H1 (cell line): ENCODE results near the gene GPR18. TPM values are rescaled to one million over a fixed set of nuclear protein-coding genes. Genes with fewer than 3 reads are reported as not detected.

ENCODE experiments used
- CTCF ChIA-PET: fragments of 300-600 bp; sonication (Branson Sonifier 250); formaldehyde crosslinking; loops from one replicate; lab custom pipeline; 2021; ENCODE audit not compliant: partially characterized antibody; lab: Charles Lee
- POLR2A ChIA-PET: fragments of 300-600 bp; sonication (Branson Sonifier 250); formaldehyde crosslinking; loops from one replicate; lab custom pipeline; 2021; ENCODE audit warnings: inconsistent platforms; ENCODE audit not compliant: partially characterized antibody; lab: Charles Lee
- DNase-seq, 2 experiments: peaks; one replicate each; pipeline versions ENCODE4 v3.0.0 to v3.0.0-alpha.2; 2010 to 2022; ENCODE audit warnings: low spot score in 2 of 2, low read depth in 1 of 2, mixed read lengths in 1 of 2
- FAIRE-seq: peaks from 2 replicates; lab custom pipeline; 2011; peaks lifted over from hg19 to GRCh38; lab: Jason Lieb, UNC
- H2AFZ ChIP-seq: 2 replicates; pipeline ENCODE4 v1.8.1; 2012; ENCODE audit warnings: low read length, inconsistent platforms
- H2AK5ac ChIP-seq: 2 replicates; pipeline ENCODE4 v1.6.1; 2013; ENCODE audit warnings: low read depth, low read length
- H2BK120ac ChIP-seq: replicated peaks from 2 replicates; pipeline ENCODE3; 2013; ENCODE audit warnings: low read depth, low read length, inconsistent platforms
- H2BK12ac ChIP-seq: 2 replicates; pipeline ENCODE4 v1.6.1; 2013; ENCODE audit warnings: low read depth, low read length
- H2BK15ac ChIP-seq: 2 replicates; pipeline ENCODE4 v1.6.1; 2013; ENCODE audit warnings: low read length
- H2BK20ac ChIP-seq: 2 replicates; pipeline ENCODE4 v1.6.1; 2013; ENCODE audit warnings: low read length
- H2BK5ac ChIP-seq: 2 replicates; pipeline ENCODE4 v1.6.1; 2013; ENCODE audit warnings: low read depth, low read length
- H3K14ac ChIP-seq: 2 replicates; pipeline ENCODE4 v1.6.1; 2013; ENCODE audit warnings: inconsistent platforms; ENCODE audit not compliant: insufficient read length
- H3K18ac ChIP-seq: 2 replicates; pipeline ENCODE4 v1.6.1; 2013; ENCODE audit warnings: low read length; ENCODE audit errors: extremely low read depth
- H3K23ac ChIP-seq: 2 replicates; pipeline ENCODE4 v1.6.1; 2013; ENCODE audit warnings: inconsistent platforms; ENCODE audit not compliant: insufficient read length
- H3K23me2 ChIP-seq: 2 replicates; pipeline ENCODE4 v1.6.1; 2013; ENCODE audit warnings: low read depth, low read length
- H3K27ac ChIP-seq: 2 replicates; pipeline ENCODE4 v1.6.1; 2011; ENCODE audit warnings: low read depth, low read length, inconsistent platforms
- H3K27me3 ChIP-seq, 4 experiments: replicated peaks in 1 of 4; 1 replicate in 1 of 4; 2 replicates in 3 of 4; pipeline versions ENCODE4 v1.6.1 to v1.8.1; 2011 to 2013; ENCODE audit warnings: low read length in 3 of 4, mild to moderate bottlenecking in 3 of 4, inconsistent platforms in 2 of 4, mixed read lengths in 2 of 4, moderate library complexity in 1 of 4; ENCODE audit not compliant: control insufficient read depth in 3 of 4, insufficient read depth in 3 of 4; ENCODE audit errors: extremely low read depth in 1 of 4
- H3K36me3 ChIP-seq, 4 experiments: 2 replicates each; pipeline versions ENCODE4 v1.6.1 to v1.8.1; 2011 to 2013; ENCODE audit warnings: mild to moderate bottlenecking in 4 of 4, low read length in 3 of 4, moderate library complexity in 2 of 4, control low read depth in 1 of 4, inconsistent platforms in 1 of 4; ENCODE audit not compliant: insufficient read depth in 4 of 4, control insufficient read depth in 2 of 4
- H3K4ac ChIP-seq: replicated peaks from 2 replicates; pipeline ENCODE3; 2013; ENCODE audit warnings: low read length, low read depth, mixed read lengths, inconsistent platforms; ENCODE audit not compliant: insufficient read length
- H3K4me1 ChIP-seq, 4 experiments: replicated peaks in 1 of 4; 1 replicate in 1 of 4; 2 replicates in 3 of 4; pipeline versions ENCODE4 v1.6.1 to v1.8.1; 2011 to 2013; ENCODE audit warnings: low read length in 3 of 4, inconsistent platforms in 2 of 4, mixed read lengths in 1 of 4; ENCODE audit not compliant: insufficient read depth in 4 of 4, control insufficient read depth in 3 of 4
- H3K4me2 ChIP-seq, 2 experiments: 2 replicates each; pipeline versions ENCODE4 v1.6.1 to v1.8.1; 2011 to 2013; ENCODE audit warnings: low read depth in 2 of 2, low read length in 2 of 2, control low read depth in 1 of 2, inconsistent platforms in 1 of 2, mild to moderate bottlenecking in 1 of 2; ENCODE audit not compliant: insufficient read depth in 1 of 2
- H3K4me3 ChIP-seq, 4 experiments: fragments of 200-600, 300-600 bp in 1 of 4; sonication (generic), shearing (Covaris generic), sonication (Bioruptor Twin) in 1 of 4; 2 replicates each; pipeline versions ENCODE4 v1.5.1 to v1.8.1; 2011 to 2016; ENCODE audit warnings: low read length in 4 of 4, low read depth in 3 of 4, control low read depth in 2 of 4, inconsistent platforms in 2 of 4, mild to moderate bottlenecking in 2 of 4, mixed read lengths in 1 of 4, moderate library complexity in 1 of 4; ENCODE audit not compliant: insufficient read depth in 2 of 4; ENCODE audit errors: extremely low read depth in 1 of 4
- H3K56ac ChIP-seq: replicated peaks from 2 replicates; pipeline ENCODE3; 2013; ENCODE audit warnings: low read depth, mild to moderate bottlenecking, mixed read lengths, low read length, inconsistent platforms; ENCODE audit not compliant: insufficient read length
- H3K79me1 ChIP-seq: 2 replicates; pipeline ENCODE4 v1.6.1; 2013; ENCODE audit warnings: low read depth, low read length, control low read depth
- H3K79me2 ChIP-seq, 2 experiments: 2 replicates each; pipeline versions ENCODE4 v1.6.1 to v1.8.1; 2012 to 2013; ENCODE audit warnings: low read length in 2 of 2, mild to moderate bottlenecking in 2 of 2, inconsistent platforms in 1 of 2; ENCODE audit not compliant: insufficient read depth in 2 of 2, control insufficient read depth in 1 of 2
- H3K9ac ChIP-seq, 4 experiments: replicated peaks in 1 of 4; 1 replicate in 1 of 4; 2 replicates in 3 of 4; pipeline versions ENCODE4 v1.6.1 to v1.8.1; 2011 to 2013; ENCODE audit warnings: low read depth in 3 of 4, low read length in 3 of 4, control low read depth in 2 of 4, mild to moderate bottlenecking in 2 of 4, moderate library complexity in 2 of 4, inconsistent platforms in 1 of 4; ENCODE audit errors: extremely low read depth in 1 of 4
- H3K9me3 ChIP-seq, 2 experiments: 2 replicates each; pipeline versions ENCODE4 v1.6.1 to v1.8.1; 2012 to 2013; ENCODE audit warnings: mild to moderate bottlenecking in 2 of 2, moderate library complexity in 2 of 2, control low read depth in 1 of 2, inconsistent platforms in 1 of 2, low read depth in 1 of 2, low read length in 1 of 2, mixed read lengths in 1 of 2; ENCODE audit not compliant: insufficient read depth in 2 of 2
- H4K20me1 ChIP-seq, 2 experiments: replicated peaks in 1 of 2; 2 replicates each; pipeline versions ENCODE3 to v1.8.1; 2011 to 2013; ENCODE audit warnings: inconsistent platforms in 2 of 2, low read length in 2 of 2, mild to moderate bottlenecking in 1 of 2; ENCODE audit not compliant: insufficient read depth in 2 of 2, control insufficient read depth in 1 of 2
- H4K5ac ChIP-seq: 2 replicates; pipeline ENCODE4 v1.6.1; 2013; ENCODE audit warnings: low read length, low read depth, mixed read lengths, inconsistent platforms; ENCODE audit not compliant: insufficient read length
- H4K8ac ChIP-seq: 2 replicates; pipeline ENCODE4 v1.8.0; 2013; ENCODE audit warnings: mild to moderate bottlenecking, moderate library complexity, low read length, inconsistent platforms; ENCODE audit not compliant: insufficient read depth; ENCODE audit errors: extremely low read depth
- H4K91ac ChIP-seq: replicated peaks from 2 replicates; pipeline ENCODE3; 2013; ENCODE audit warnings: low read length, mixed read lengths, inconsistent platforms; ENCODE audit not compliant: insufficient read length
- CHD2 ChIP-seq: IDR thresholded peaks from 2 replicates; pipeline ENCODE4 v1.6.1; 2012; ENCODE audit warnings: low read length, improper control_type of control experiment
- PHF8 ChIP-seq: fragments of 200-600 bp; sonication (generic); conservative IDR thresholded peaks from 2 replicates; pipeline ENCODE4 v1.7.1; 2012; ENCODE audit warnings: low read depth, mild to moderate bottlenecking, inconsistent platforms, low read length, moderate library complexity
- POLR2A ChIP-seq, 2 experiments: IDR thresholded peaks; 1 replicate in 1 of 2; 2 replicates in 1 of 2; pipeline ENCODE4 v1.6.1; 2011; ENCODE audit warnings: low read depth in 2 of 2, low read length in 2 of 2, mild to moderate bottlenecking in 2 of 2; ENCODE audit errors: control extremely low read depth in 1 of 2
- WGBS, 2 experiments: shearing (Covaris generic) in 1 of 2; methylation state at CpG; one replicate each; pipeline versions ENCODE4 v1.1.6 to v1.1.7; 2013 to 2015; ENCODE audit warnings: low lambda C conversion rate in 2 of 2, mixed read lengths in 2 of 2, inconsistent platforms in 1 of 2, low coverage in 1 of 2, missing lambda C conversion rate in 1 of 2; ENCODE audit not compliant: insufficient replicate concordance in 2 of 2, insufficient coverage in 1 of 2, insufficient read length in 1 of 2; ENCODE audit errors: extremely low coverage in 1 of 2, missing lambda C conversion rate in 1 of 2; 5-methylcytosine and 5-hydroxymethylcytosine counted together
- polyA plus RNA-seq, 7 experiments: library from polyadenylated mRNA; depleted of rRNA in 3 of 7; stranded (reverse) in 5 of 7; unstranded in 2 of 7; fragments of >200 nt in 5 of 7; fragments of 200-250 nt in 2 of 7; gene quantifications; 1 replicate in 5 of 7; 2 replicates in 1 of 7; 4 replicates in 1 of 7; pipeline versions ENCODE4 v1.2.1 to v1.2.3, GENCODE V29; 2011 to 2013; ENCODE audit warnings: missing spikeins in 2 of 7, mixed read lengths in 2 of 7
- total RNA-seq: library from RNA; stranded (reverse); fragmentation: NEBNext Ultra II Directional; extraction: Animal tissue kit (Norgen Biotek cat#: 25700); gene quantifications from 2 replicates; pipeline ENCODE4 v1.2.1, GENCODE V29; 2021

Gene GPR18
- total and polyA plus RNA-seq, 2 of the 8 experiments (the other 6 are each of a cell fraction or from before 2014, with no cell fraction given): not detected

DNA sequence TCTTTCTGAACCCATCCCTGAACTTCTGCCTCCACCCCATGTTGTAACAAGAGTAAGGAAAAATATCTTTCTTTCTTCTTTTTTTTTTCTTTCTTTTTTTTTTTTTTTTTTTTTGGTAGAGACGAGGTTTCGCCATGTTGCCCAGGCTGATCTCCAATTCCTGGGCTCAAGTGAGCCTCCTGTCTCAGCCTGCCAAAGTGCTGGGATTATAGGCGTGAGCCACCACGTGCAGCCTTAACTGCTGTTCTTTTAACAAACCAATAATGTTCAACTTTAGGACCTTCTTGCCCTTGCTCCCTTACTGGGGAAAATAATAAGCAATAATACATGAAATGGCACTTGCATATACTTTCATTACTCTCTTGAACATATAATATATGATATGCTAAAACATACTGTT is 29.4 kb upstream of the GPR18 start:
- no peak overlapping the region for H2BK5ac ChIP-seq
- H4K91ac ChIP-seq: no peak overlapping the region
- H3K79me1 ChIP-seq: 0 out of 2 replicates have a peak, but pooled peaks cover 2% of the 10 kb centered on the region
- no peak overlapping the region for H3K4me3 ChIP-seq
- no peaks in the 10 kb centered on the region for H3K23me2 ChIP-seq
- no peak overlapping the region for H2BK20ac ChIP-seq
- FAIRE-seq (no peak), DNase-seq (no peak)
- H3K27ac ChIP-seq: no peak overlapping the region
- H3K18ac ChIP-seq: no peak overlapping the region
- H3K4me1 ChIP-seq: no peaks in the 10 kb centered on the region
- H3K23ac ChIP-seq: no peak overlapping the region
- no peak overlapping the region for H2BK15ac ChIP-seq
- no peak overlapping the region for H3K14ac ChIP-seq
- 89% methylated on average over 2 of the region's 4 CpGs; no CpG with 5 or more reads in 1 of the 2 experiments for WGBS, 2 experiments
- no peaks in the 10 kb centered on the region for H3K27me3 ChIP-seq
- H4K8ac ChIP-seq: no peak overlapping the region
- no peaks in the 10 kb centered on the region for H3K9me3 ChIP-seq
- no peak overlapping the region for H3K9ac ChIP-seq
- no peak overlapping the region for H2AFZ ChIP-seq
- ChIA-PET CTCF (interaction anchor here (0.8 to 1.5 kb wide), 2 partner anchors 21 to 111 kb away, joined by 3 read pairs; no protein-coding TSS in a partner anchor), POLR2A (no interaction called here)
- no peak overlapping the region for H2BK12ac ChIP-seq
- H3K79me2 ChIP-seq: 0 out of 4 replicates have a peak, but pooled peaks cover 0 to 4% of the 10 kb centered on the region in 2 experiments
- no peaks in the 10 kb centered on the region for H3K36me3 ChIP-seq
- no peak overlapping the region for H3K4ac ChIP-seq
- no peak overlapping the region for H3K4me2 ChIP-seq
- H2AK5ac ChIP-seq: no peak overlapping the region
- no peak overlapping the region for H4K5ac ChIP-seq
- TF ChIP-seq CHD2: no peak
- TF ChIP-seq PHF8: no peak
- no peak for TF ChIP-seq POLR2A (IDR thresholded peaks at IDR 0.05; ENCODE audit: control extremely low read depth in 1 of 2, low read depth in 2 of 2, low read length in 2 of 2)
- no peak overlapping the region for H2BK120ac ChIP-seq
- no peak overlapping the region for H3K56ac ChIP-seq
- peaks cover 0 to 3% of the 10 kb centered on the region in 2 experiments for H4K20me1 ChIP-seq
